Measurements from ENCODE around the gene RNPEP.

DNA sequence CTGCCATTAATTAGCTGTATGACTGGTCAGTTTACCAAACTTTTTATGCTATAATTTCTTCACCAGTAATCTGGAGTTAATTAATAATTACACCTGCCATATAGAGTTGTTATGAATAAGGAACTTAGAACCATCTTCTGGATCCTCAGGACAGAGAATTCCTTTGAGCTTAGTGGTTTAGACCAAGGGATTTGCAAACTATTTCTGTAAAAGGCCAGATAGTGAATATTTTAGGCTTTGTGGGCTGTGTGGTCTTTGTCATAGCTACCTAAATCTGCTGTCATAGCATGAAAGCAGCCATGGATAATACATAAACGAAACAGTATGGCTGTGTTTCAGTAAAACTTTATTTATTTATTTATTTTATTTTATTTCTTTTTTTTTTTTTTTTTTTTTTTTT, 18.2 kb upstream of the RNPEP start:
- no peak for TF ChIP-seq EZH2 (IDR thresholded peaks at IDR 0.05)
- TF ChIP-seq POLR2AphosphoS5 (IDR thresholded peaks at IDR 0.05; ENCODE audit: borderline replicate concordance, low read depth, low read length), result no peak
- no peak for TF ChIP-seq FOXP2 (optimal IDR thresholded peaks at IDR 0.05; ENCODE audit: control extremely low read depth, extremely low read length, insufficient read depth)
